Common myeloid progenitor, CD34-positive (primary cell): ENCODE data around the gene USP44.

Experiments used
- CTCF ChIA-PET: fragments of 350-600 bp; sonication (Branson Sonifier 250); formaldehyde crosslinking; loops from one replicate; lab custom pipeline; 2021; ENCODE audit warnings: antibody characterized with exemption; lab: Charles Lee
- POLR2A ChIA-PET: fragments of 350-600 bp; sonication (Branson Sonifier 250); formaldehyde crosslinking; loops from one replicate; lab custom pipeline; 2021; ENCODE audit warnings: antibody characterized with exemption; lab: Charles Lee
- DNase-seq, 3 donors: peaks; one replicate each; pipeline versions ENCODE4 v3.0.0 to v3.0.0-alpha.2; 2013
- H3K27ac ChIP-seq, 2 experiments: 1 replicate in 1 of 2; 2 replicates in 1 of 2; pipeline ENCODE4 v1.7.0; 2013; ENCODE audit warnings: inconsistent platforms in 2 of 2, low read length in 2 of 2, mild to moderate bottlenecking in 2 of 2, low read depth in 1 of 2, moderate library complexity in 1 of 2; ENCODE audit not compliant: severe bottlenecking in 2 of 2, insufficient read depth in 1 of 2, poor library complexity in 1 of 2
- H3K27me3 ChIP-seq, 5 experiments: replicated peaks in 2 of 5; 1 replicate in 3 of 5; 2 replicates in 2 of 5; pipeline versions ENCODE4 v1.6.1 to v1.7.0; 2013; ENCODE audit warnings: low read length in 4 of 5, mild to moderate bottlenecking in 2 of 5, moderate library complexity in 2 of 5, inconsistent platforms in 1 of 5; ENCODE audit not compliant: insufficient read depth in 5 of 5, control insufficient read depth in 4 of 5
- H3K36me3 ChIP-seq, 4 experiments: 1 replicate in 2 of 4; 2 replicates in 2 of 4; pipeline versions ENCODE4 v1.6.1 to v1.7.0; 2013; ENCODE audit warnings: low read length in 3 of 4, control low read depth in 1 of 4, mild to moderate bottlenecking in 1 of 4; ENCODE audit not compliant: control insufficient read depth in 4 of 4, insufficient read depth in 4 of 4
- H3K4me1 ChIP-seq, 4 experiments: 1 replicate in 3 of 4; 2 replicates in 1 of 4; pipeline versions ENCODE4 v1.6.1 to v1.7.1; 2013; ENCODE audit warnings: low read length in 3 of 4, mild to moderate bottlenecking in 3 of 4, control low read depth in 1 of 4, inconsistent platforms in 1 of 4, moderate library complexity in 1 of 4; ENCODE audit not compliant: control insufficient read depth in 4 of 4, insufficient read depth in 4 of 4; ENCODE audit errors: control extremely low read depth in 1 of 4
- H3K4me3 ChIP-seq, 7 experiments: 1 replicate in 4 of 7; 2 replicates in 3 of 7; pipeline versions ENCODE4 v1.5.1 to v1.7.0; 2013; ENCODE audit warnings: mild to moderate bottlenecking in 7 of 7, low read length in 6 of 7, moderate library complexity in 6 of 7, inconsistent platforms in 2 of 7, low read depth in 2 of 7, control low read depth in 1 of 7; ENCODE audit not compliant: insufficient read depth in 4 of 7, control insufficient read depth in 1 of 7; ENCODE audit errors: extremely low read depth in 1 of 7
- H3K9me3 ChIP-seq, 5 experiments: 1 replicate in 4 of 5; 2 replicates in 1 of 5; pipeline versions ENCODE4 v1.6.1 to v1.7.1; 2013; ENCODE audit warnings: low read length in 4 of 5, mild to moderate bottlenecking in 2 of 5, inconsistent platforms in 1 of 5, low read depth in 1 of 5, moderate library complexity in 1 of 5; ENCODE audit not compliant: control insufficient read depth in 4 of 5, insufficient read depth in 2 of 5; ENCODE audit errors: control extremely low read depth in 1 of 5
- WGBS: methylation state at CpG from one replicate; pipeline ENCODE4 v1.1.5; 2013; ENCODE audit not compliant: insufficient coverage; 5-methylcytosine and 5-hydroxymethylcytosine counted together

The USP44 gene

GRCh38 chr12:95583933-95584332 is 32.7 kb upstream of the USP44 start:
- DNase-seq = no peak
- Histone ChIP-seq H3K27ac (no peak overlapping the region), H3K36me3 (no peaks in the 10 kb centered on the region), H3K9me3 (no peaks in the 10 kb centered on the region), H3K4me1 (no peaks in the 10 kb centered on the region), H3K4me3 (no peak overlapping the region), H3K27me3 (peaks cover 0 to 8% (median 4%) of the 10 kb centered on the region in 5 experiments)
- 94% methylated on average over 2 of the region's 2 CpGs for WGBS
- CTCF ChIA-PET = interaction anchor here (0.7 kb wide), 1 partner anchor 10 kb away, joined by 3 read pairs; no protein-coding TSS in a partner anchor
- POLR2A ChIA-PET = interaction anchor here (0.6 kb wide), 2 partner anchors 8 to 1788 kb away, joined by 3 read pairs; no protein-coding TSS in a partner anchor

- Histone ChIP-seq H3K4me1 (no peaks in the 10 kb centered on the region), H3K9me3 (no peaks in the 10 kb centered on the region), H3K36me3 (no peaks in the 10 kb centered on the region), H3K27ac (no peak overlapping the region), H3K4me3 (no peak overlapping the region), H3K27me3 (peaks cover 0 to 9% (median 3%) of the 10 kb centered on the region in 5 experiments)
- CTCF ChIA-PET = no interaction called here
- no peak for DNase-seq
- 80% methylated on average over 4 of the region's 8 CpGs for WGBS
- POLR2A ChIA-PET = interaction anchor here (0.7 kb wide), 1 partner anchor 522 kb away, joined by 6 read pairs; no protein-coding TSS in a partner anchor
Measured at GRCh38 chr12:95582230-95583058, 31.2 kb upstream of the USP44 start.

GRCh38 chr12:95577820-95578219 is 26.5 kb upstream of the USP44 start:
- Histone ChIP-seq H3K36me3 (no peaks in the 10 kb centered on the region), H3K27ac (no peak overlapping the region), H3K9me3 (no peaks in the 10 kb centered on the region), H3K27me3 (peaks cover 7 to 34% (median 17%) of the 10 kb centered on the region in 5 experiments), H3K4me3 (no peak overlapping the region), H3K4me1 (no peaks in the 10 kb centered on the region)
- ChIA-PET CTCF (interaction anchor here (1.0 kb wide), 1 partner anchor 9 kb away, joined by 3 read pairs; no protein-coding TSS in a partner anchor), POLR2A (interaction anchor here (0.7 kb wide), 1 partner anchor 37 kb away, joined by 4 read pairs; no protein-coding TSS in a partner anchor)
- no peak for DNase-seq
- 100% methylated on average over 1 of the region's 1 CpG for WGBS

- H3K4me1 ChIP-seq = peaks cover 0 to 4% (median 2%) of the 10 kb centered on the region in 4 experiments
- H3K36me3 ChIP-seq = no peaks in the 10 kb centered on the region
- H3K9me3 ChIP-seq = no peaks in the 10 kb centered on the region
- POLR2A ChIA-PET = no interaction called here
- peaks cover 7 to 48% (median 17%) of the 10 kb centered on the region in 5 experiments for H3K27me3 ChIP-seq
- DNase-seq = no peak
- no peak overlapping the region for H3K4me3 ChIP-seq
- CTCF ChIA-PET = interaction anchor here (1.0 kb wide), 1 partner anchor 86 kb away, joined by 3 read pairs; no protein-coding TSS in a partner anchor
- H3K27ac ChIP-seq = no peak overlapping the region
Measured at GRCh38 chr12:95574799-95575452, 23.6 kb upstream of the USP44 start.

GRCh38 chr12:95573951-95574576 is 22.8 kb upstream of the USP44 start:
- no peaks in the 10 kb centered on the region for H3K9me3 ChIP-seq
- H3K27me3 ChIP-seq = peaks cover 8 to 54% (median 17%) of the 10 kb centered on the region in 5 experiments
- H3K4me1 ChIP-seq = peaks cover 0 to 4% (median 2%) of the 10 kb centered on the region in 4 experiments
- H3K36me3 ChIP-seq = no peaks in the 10 kb centered on the region
- peak overlapping the region in 3 of 7 experiments; percentile 6 to 37 (median 19) for H3K4me3 ChIP-seq
- ChIA-PET CTCF (no interaction called here), POLR2A (no interaction called here)
- H3K27ac ChIP-seq = no peak overlapping the region
- peak in 1 of 3 donors; percentile 19 for DNase-seq
- 28% methylated on average over 3 of the region's 10 CpGs for WGBS

GRCh38 chr12:95571369-95571768 is 20.1 kb upstream of the USP44 start:
- Histone ChIP-seq H3K27ac (no peak overlapping the region), H3K27me3 (peaks cover 6 to 54% (median 18%) of the 10 kb centered on the region in 5 experiments), H3K9me3 (no peaks in the 10 kb centered on the region), H3K4me3 (no peak overlapping the region), H3K4me1 (peaks cover 3 to 5% (median 4%) of the 10 kb centered on the region in 4 experiments), H3K36me3 (no peaks in the 10 kb centered on the region)
- ChIA-PET CTCF (interaction anchor here (1.0 to 1.1 kb wide), 2 partner anchors 13 to 36 kb away, joined by 3 read pairs; no protein-coding TSS in a partner anchor), POLR2A (interaction anchor here (0.6 to 1.0 kb wide), 2 partner anchors 9 to 1058 kb away, joined by 3 to 5 read pairs; no protein-coding TSS in a partner anchor)
- DNase-seq = no peak
- 100% methylated on average over 1 of the region's 2 CpGs for WGBS
